IMR-90 (cell line): ENCODE data around the gene CPO. TPM values are rescaled to one million over a fixed set of nuclear protein-coding genes. Genes with fewer than 3 reads are reported as not detected.

Experiments used
- ATAC-seq: fragments of 200-7000 bp; cut with Tn5 transposase; 2 replicates; pipeline ENCODE4 v1.9.1; 2020; ENCODE audit warnings: low read depth, mild to moderate bottlenecking, moderate library complexity
- BruUV-seq: library from RNA; stranded (reverse); fragments of 400-500 nt; replicated peaks from 2 replicates; lab custom pipeline; 2021; lab: Mats Ljungman, UMichigan
- CTCF ChIA-PET: fragments of 300-600 bp; formaldehyde crosslinking; extraction: SDS; loops from one replicate; lab custom pipeline; 2021; ENCODE audit warnings: antibody characterized with exemption; lab: Yijun Ruan, JAX
- POLR2A ChIA-PET: fragments of 300-600 bp; sonication (Branson Sonifier 250); formaldehyde crosslinking; loops from one replicate; lab custom pipeline; 2022; ENCODE audit warnings: antibody characterized with exemption; ENCODE audit not compliant: unreplicated experiment; lab: Charles Lee
- DNase-seq: peaks from one replicate; pipeline ENCODE4 v3.0.0; 2013
- H2AFZ ChIP-seq: replicated peaks from 2 replicates; pipeline ENCODE3; 2013; ENCODE audit warnings: low read length, mild to moderate bottlenecking; ENCODE audit not compliant: poor library complexity
- H2AK5ac ChIP-seq: 2 replicates; pipeline ENCODE4 v1.6.1; 2013; ENCODE audit warnings: low read depth, low read length, inconsistent platforms
- H2AK9ac ChIP-seq: replicated peaks from 2 replicates; pipeline ENCODE3; 2013; ENCODE audit warnings: mild to moderate bottlenecking, low read depth, low read length, moderate library complexity; ENCODE audit not compliant: poor library complexity
- H2BK120ac ChIP-seq: 2 replicates; pipeline ENCODE4 v1.6.1; 2013; ENCODE audit warnings: low read depth, low read length, inconsistent platforms
- H2BK15ac ChIP-seq: 3 replicates; pipeline ENCODE4 v1.6.1; 2013; ENCODE audit warnings: low read depth, low read length, inconsistent platforms
- H2BK20ac ChIP-seq: 2 replicates; pipeline ENCODE4 v1.6.1; 2013; ENCODE audit warnings: low read depth, mild to moderate bottlenecking, inconsistent platforms, low read length, moderate library complexity
- H2BK5ac ChIP-seq: 2 replicates; pipeline ENCODE4 v1.6.1; 2013; ENCODE audit warnings: mild to moderate bottlenecking, low read depth, low read length, inconsistent platforms; ENCODE audit not compliant: poor library complexity, severe bottlenecking
- H3K14ac ChIP-seq: replicated peaks from 2 replicates; pipeline ENCODE4 v1.6.1; 2013; ENCODE audit warnings: low read depth, low read length, inconsistent platforms
- H3K18ac ChIP-seq: 2 replicates; pipeline ENCODE4 v1.6.1; 2013; ENCODE audit warnings: low read depth, low read length, control low read depth
- H3K23ac ChIP-seq: 2 replicates; pipeline ENCODE4 v1.6.1; 2013; ENCODE audit warnings: low read depth, low read length, inconsistent platforms
- H3K27ac ChIP-seq: 2 replicates; pipeline ENCODE4 v1.5.1; 2013; ENCODE audit warnings: mild to moderate bottlenecking, control low read depth, low read length; ENCODE audit not compliant: insufficient read depth
- H3K27me3 ChIP-seq: 2 replicates; pipeline ENCODE4 v1.6.1; 2013; ENCODE audit warnings: low read length; ENCODE audit not compliant: control insufficient read depth, insufficient read depth
- H3K36me3 ChIP-seq: 2 replicates; pipeline ENCODE4 v1.6.1; 2013; ENCODE audit warnings: low read length, mixed read lengths; ENCODE audit not compliant: control insufficient read depth, insufficient read depth
- H3K4ac ChIP-seq: 2 replicates; pipeline ENCODE4 v1.6.1; 2013; ENCODE audit warnings: low read depth, low read length, inconsistent platforms
- H3K4me1 ChIP-seq: 2 replicates; pipeline ENCODE4 v1.6.1; 2013; ENCODE audit warnings: low read length, mixed read lengths; ENCODE audit not compliant: control insufficient read depth, insufficient read depth
- H3K4me2 ChIP-seq: 2 replicates; pipeline ENCODE4 v1.6.1; 2013; ENCODE audit warnings: low read depth, mild to moderate bottlenecking, control low read depth, low read length, moderate library complexity
- H3K4me3 ChIP-seq: 2 replicates; pipeline ENCODE4 v1.5.1; 2013; ENCODE audit warnings: low read depth, mild to moderate bottlenecking, control low read depth, low read length, moderate library complexity; ENCODE audit not compliant: insufficient read depth
- H3K56ac ChIP-seq: 2 replicates; pipeline ENCODE4 v1.6.1; 2013; ENCODE audit warnings: low read length, inconsistent platforms; ENCODE audit not compliant: insufficient read depth; ENCODE audit errors: extremely low read depth
- H3K79me1 ChIP-seq, 2 experiments: 2 replicates each; pipeline ENCODE4 v1.6.1; 2013; ENCODE audit warnings: low read length in 2 of 2, inconsistent platforms in 1 of 2, low read depth in 1 of 2
- H3K9ac ChIP-seq: 2 replicates; pipeline ENCODE4 v1.6.1; 2013; ENCODE audit warnings: low read depth, low read length, control low read depth
- H3K9me1 ChIP-seq: 2 replicates; pipeline ENCODE4 v1.6.1; 2013; ENCODE audit warnings: low read length, inconsistent platforms; ENCODE audit not compliant: insufficient read depth
- H3K9me3 ChIP-seq: 2 replicates; pipeline ENCODE4 v1.6.1; 2013; ENCODE audit warnings: low read length; ENCODE audit not compliant: control insufficient read depth, insufficient read depth
- H4K20me1 ChIP-seq: 2 replicates; pipeline ENCODE4 v1.6.1; 2013; ENCODE audit warnings: low read length, inconsistent platforms; ENCODE audit not compliant: insufficient read depth
- H4K5ac ChIP-seq: 2 replicates; pipeline ENCODE4 v1.6.1; 2013; ENCODE audit warnings: mild to moderate bottlenecking, low read depth, low read length, control low read depth
- H4K8ac ChIP-seq, 2 experiments: 2 replicates each; pipeline ENCODE4 v1.6.1; 2013; ENCODE audit warnings: low read depth in 2 of 2, low read length in 2 of 2, control low read depth in 1 of 2, inconsistent platforms in 1 of 2
- H4K91ac ChIP-seq: 2 replicates; pipeline ENCODE4 v1.6.1; 2013; ENCODE audit warnings: low read depth, low read length, inconsistent platforms; ENCODE audit not compliant: insufficient read depth
- BHLHE40 ChIP-seq: fragments of 150-350 bp; IDR thresholded peaks from 2 replicates; pipeline ENCODE4 v1.6.1; 2016; ENCODE audit warnings: mild to moderate bottlenecking, low read depth, low read length
- CEBPB ChIP-seq: IDR thresholded peaks from 2 replicates; pipeline ENCODE4 v1.6.1; 2012; ENCODE audit warnings: low read depth, low read length, improper control_type of control experiment
- CTCF ChIP-seq: conservative IDR thresholded peaks from 2 replicates; pipeline ENCODE4 v1.5.1; 2012; ENCODE audit warnings: mild to moderate bottlenecking, low read depth, low read length, improper control_type of control experiment
- FOS ChIP-seq: fragments of 150-350 bp; IDR thresholded peaks from 2 replicates; pipeline ENCODE4 v1.6.1; 2016; ENCODE audit warnings: low read depth, low read length
- MAFK ChIP-seq: IDR thresholded peaks from 2 replicates; pipeline ENCODE4 v1.6.1; 2012; ENCODE audit warnings: low read depth, low read length, improper control_type of control experiment
- MAZ ChIP-seq: IDR thresholded peaks from 2 replicates; pipeline ENCODE4 v1.6.1; 2012; ENCODE audit warnings: low read depth, mild to moderate bottlenecking, low read length, improper control_type of control experiment, moderate library complexity, borderline replicate concordance
- MXI1 ChIP-seq: IDR thresholded peaks from 2 replicates; pipeline ENCODE4 v1.6.1; 2012; ENCODE audit warnings: low read depth, mild to moderate bottlenecking, low read length, moderate library complexity, borderline replicate concordance
- NFE2L2 ChIP-seq: fragments of 150-350 bp; IDR thresholded peaks from 2 replicates; pipeline ENCODE4 v1.6.1; 2016; ENCODE audit warnings: low read depth, mild to moderate bottlenecking, low read length
- POLR2A ChIP-seq: IDR thresholded peaks from 2 replicates; pipeline ENCODE4 v1.6.1; 2012; ENCODE audit warnings: mild to moderate bottlenecking, low read depth, low read length
- RAD21 ChIP-seq: IDR thresholded peaks from 2 replicates; pipeline ENCODE4 v1.6.1; 2012; ENCODE audit warnings: low read length, improper control_type of control experiment
- RCOR1 ChIP-seq: IDR thresholded peaks from 2 replicates; pipeline ENCODE4 v1.6.1; 2012; ENCODE audit warnings: mild to moderate bottlenecking, low read length, improper control_type of control experiment; ENCODE audit not compliant: insufficient replicate concordance
- SMC3 ChIP-seq: fragments of 150-350 bp; IDR thresholded peaks from 2 replicates; pipeline ENCODE4 v1.6.1; 2016; ENCODE audit warnings: low read depth, mild to moderate bottlenecking, antibody characterized with exemption, low read length, moderate library complexity
- USF2 ChIP-seq: fragments of 150-350 bp; IDR thresholded peaks from 2 replicates; pipeline ENCODE4 v1.6.1; 2017; ENCODE audit warnings: mild to moderate bottlenecking, antibody characterized with exemption, low read length, low read depth
- WGBS, 2 experiments: methylation state at CpG; one replicate each; pipeline versions ENCODE4 v1.1.5 to v1.1.7; 2013; ENCODE audit warnings: missing lambda C conversion rate in 2 of 2; ENCODE audit not compliant: insufficient read length in 1 of 2; ENCODE audit errors: extremely low coverage in 2 of 2; 5-methylcytosine and 5-hydroxymethylcytosine counted together
- dilution Hi-C: fragments of 300-500 bp; cut with HindIII; formaldehyde crosslinking; loops from one replicate; pipeline ENCODE4 v1.14.3; 2018; ENCODE audit warnings: low sequenced_read_pairs; ENCODE audit not compliant: unreplicated experiment
- in situ Hi-C: fragments of 300-500 bp; cut with MboI; formaldehyde crosslinking; loops from 3 replicates; pipeline ENCODE4 v1.14.3; 2019; ENCODE audit warnings: low sequenced_read_pairs, inconsistent platforms, mixed read lengths
- intact Hi-C: fragments of 100-400 bp; cut with micrococcal nuclease; formaldehyde crosslinking; loops from 2 replicates; pipeline ENCODE4 v1.10.0; 2022
- polyA plus RNA-seq, 3 experiments: library from polyadenylated mRNA; depleted of rRNA; stranded (reverse); fragments of >200 nt; gene quantifications; 2 replicates each; pipeline ENCODE4 v1.2.3, GENCODE V29; 2012; ENCODE audit warnings: low replicate concordance in 1 of 3
- total RNA-seq: library from RNA; depleted of rRNA; stranded (reverse); fragments of >200 nt; gene quantifications from 2 replicates; pipeline ENCODE4 v1.2.3, GENCODE V29; 2012
- TF ChIP-seq, protein P1 (sequence below): fragments of 150-350 bp; IDR thresholded peaks from 2 replicates; pipeline ENCODE4 v1.6.1; 2016; ENCODE audit warnings: low read depth, mild to moderate bottlenecking, low read length, moderate library complexity, borderline replicate concordance

The CPO gene
- total and polyA plus RNA-seq, 2 of the 4 experiments (the other 2 are of a cell fraction) = not detected

- Histone ChIP-seq H3K4me2 (no peak overlapping the region), H3K27me3 (peaks cover 3% of the 10 kb centered on the region), H2AFZ (peak overlapping the region; percentile 73), H3K79me1 (peaks cover 3 to 4% of the 10 kb centered on the region in 2 experiments; a peak in 1 of 4 replicates), H3K18ac (no peak overlapping the region), H4K5ac (no peak overlapping the region), H3K56ac (no peak overlapping the region), H3K4ac (peak overlapping the region; percentile 57; the same call in 1 of the 2 replicates), H3K27ac (no peak overlapping the region), H3K14ac (peak overlapping the region; percentile 35), H4K91ac (no peak overlapping the region; the same call in 1 of the 2 replicates), H2BK15ac (peak overlapping the region; percentile 9; the same call in 1 of the 3 replicates), H2AK5ac (no peak overlapping the region; the same call in 1 of the 2 replicates), H3K23ac (no peak overlapping the region), H2AK9ac (no peak overlapping the region), H4K20me1 (no peaks in the 10 kb centered on the region), H3K9me3 (no peaks in the 10 kb centered on the region), H2BK120ac (peak overlapping the region; percentile 78), H2BK5ac (no peak overlapping the region), H2BK20ac (0 out of 2 replicates have a peak overlapping the region, but pooled peaks have one; percentile 40), H3K4me3 (no peak overlapping the region), H3K9me1 (no peaks in the 10 kb centered on the region), H4K8ac (peak overlapping the region in 1 of 2 experiments; percentile 54; a peak in 1 of 4 replicates), H3K36me3 (no peaks in the 10 kb centered on the region), H3K4me1 (peaks cover 9% of the 10 kb centered on the region), H3K9ac (no peak overlapping the region)
- intact Hi-C loops (loop anchor here (1.0 to 10.0 kb wide), 11 partner anchors 93 to 1093 kb away; partner anchors contain the start of gene METTL21A), dilution Hi-C loops (no loop called here), in situ Hi-C loops (loop anchor here (5.0 to 10.0 kb wide), 3 partner anchors 183 to 753 kb away; partner anchors contain the start of gene KLF7)
- peak; percentile 76 for DNase-seq
- WGBS, 2 experiments = no CpG with 5 or more reads among the region's 8 CpGs
- peak; percentile 87 for ATAC-seq
- ChIA-PET POLR2A (interaction anchor here (0.5 to 3.5 kb wide), 2 partner anchors 183 to 549 kb away, joined by 3 to 27 read pairs; partner anchors contain the start of gene KLF7), CTCF (interaction anchor here (0.7 to 2.3 kb wide), 6 partner anchors 17 to 491 kb away, joined by 3 to 18 read pairs (median 4); no protein-coding TSS in a partner anchor)
- no TSS peak for BruUV-seq
- no peak for TF ChIP-seq MXI1
- TF ChIP-seq CTCF = peak; percentile 97
- peak; percentile 97 for TF ChIP-seq SMC3
- no peak for TF ChIP-seq FOS
- TF ChIP-seq BHLHE40 = no peak
- 0 out of 2 replicates have a peak, but pooled peaks have one; percentile 14 for TF ChIP-seq CEBPB
- TF ChIP-seq MAFK = no peak
- TF ChIP-seq RAD21 = peak; percentile 99
- TF ChIP-seq NFE2L2 = no peak
- no peak for TF ChIP-seq RCOR1
- TF ChIP-seq USF2 = no peak
- TF ChIP-seq POLR2A = peak; percentile 48; the same call in 1 of the 2 replicates
- TF ChIP-seq MAZ = no peak
- TF ChIP-seq, protein P1, sequence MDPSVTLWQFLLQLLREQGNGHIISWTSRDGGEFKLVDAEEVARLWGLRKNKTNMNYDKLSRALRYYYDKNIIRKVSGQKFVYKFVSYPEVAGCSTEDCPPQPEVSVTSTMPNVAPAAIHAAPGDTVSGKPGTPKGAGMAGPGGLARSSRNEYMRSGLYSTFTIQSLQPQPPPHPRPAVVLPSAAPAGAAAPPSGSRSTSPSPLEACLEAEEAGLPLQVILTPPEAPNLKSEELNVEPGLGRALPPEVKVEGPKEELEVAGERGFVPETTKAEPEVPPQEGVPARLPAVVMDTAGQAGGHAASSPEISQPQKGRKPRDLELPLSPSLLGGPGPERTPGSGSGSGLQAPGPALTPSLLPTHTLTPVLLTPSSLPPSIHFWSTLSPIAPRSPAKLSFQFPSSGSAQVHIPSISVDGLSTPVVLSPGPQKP = no peak
These were observed 42.5 kb downstream of the CPO start for GRCh38 chr2:206981739-206982340.
